ENCODE data around the gene PLEKHM3.

PLEKHM3 gene

GRCh38 chr2:207944979-207945600 lies 80.2 kb downstream of the PLEKHM3 start:
- DNase-seq = no peak

- no peak for DNase-seq
These were observed 81.0 kb downstream of the PLEKHM3 start for GRCh38 chr2:207944334-207944733.

- no peak for DNase-seq
These were observed 85.8 kb downstream of the PLEKHM3 start for GRCh38 chr2:207939342-207940108.

- no peak for DNase-seq
These were observed 86.4 kb downstream of the PLEKHM3 start for GRCh38 chr2:207938886-207939285.

- no peak for DNase-seq
These were observed 86.9 kb downstream of the PLEKHM3 start for GRCh38 chr2:207938415-207938814.

- DNase-seq = peak in 3 of 4 experiments; percentile 9 to 36 (median 17)
These were observed 87.5 kb downstream of the PLEKHM3 start for GRCh38 chr2:207937823-207938222.

GRCh38 chr2:207937253-207937652 lies 88.1 kb downstream of the PLEKHM3 start:
- DNase-seq = no peak

- DNase-seq = no peak
These were observed 88.9 kb downstream of the PLEKHM3 start for GRCh38 chr2:207936380-207936779.

GRCh38 chr2:207935991-207936370 lies 89.3 kb downstream of the PLEKHM3 start:
- no peak for DNase-seq

- no peak for DNase-seq
These were observed 90.0 kb downstream of the PLEKHM3 start for GRCh38 chr2:207935121-207935990.

GRCh38 chr2:207934720-207935119 lies 90.6 kb downstream of the PLEKHM3 start:
- no peak for DNase-seq

GRCh38 chr2:207933396-207934065 lies 91.8 kb downstream of the PLEKHM3 start:
- DNase-seq = no peak

GRCh38 chr2:207932106-207932505 lies 93.2 kb downstream of the PLEKHM3 start:
- no peak for DNase-seq

GRCh38 chr2:207930747-207931146 lies 94.6 kb downstream of the PLEKHM3 start:
- DNase-seq = no peak

- DNase-seq = no peak
These were observed 95.4 kb downstream of the PLEKHM3 start for GRCh38 chr2:207929923-207930322.

- DNase-seq = peak in 3 of 4 experiments; percentile 9 to 39 (median 26)
These were observed 97.2 kb downstream of the PLEKHM3 start for GRCh38 chr2:207928079-207928478.

GRCh38 chr2:207926989-207927300 lies 98.4 kb downstream of the PLEKHM3 start:
- no peak for DNase-seq

- peak; percentile 4 to 39 (median 34) for DNase-seq
These were observed 99.0 kb downstream of the PLEKHM3 start for GRCh38 chr2:207926133-207926988.

GRCh38 chr2:207925601-207926000 lies 99.7 kb downstream of the PLEKHM3 start:
- no peak for DNase-seq

- no peak for DNase-seq
These were observed 103.7 kb downstream of the PLEKHM3 start for GRCh38 chr2:207921606-207922005.

GRCh38 chr2:207920721-207921120 lies 104.6 kb downstream of the PLEKHM3 start:
- DNase-seq = no peak

- no peak for DNase-seq
These were observed 105.0 kb downstream of the PLEKHM3 start for GRCh38 chr2:207920321-207920720.
